K562 (cell line): ENCODE data around the gene EIF2S3.

ENCODE experiments used
- CEBPG ChIP-seq, 3 experiments: fragments of 200-800 bp in 1 of 3; sonication (Bioruptor generic) in 1 of 3; sonication (generic) in 1 of 3; formaldehyde crosslinking in 1 of 3; IDR thresholded peaks in 2 of 3; conservative IDR thresholded peaks in 1 of 3; 2 replicates each; pipeline versions ENCODE4 v1.6.1 to v1.8.0; 2016 to 2022; ENCODE audit warnings: missing compliant biosample characterization in 2 of 3, missing genetic modification characterization in 2 of 3, mild to moderate bottlenecking in 1 of 3, missing genetic modification reagents in 1 of 3
- CHD1 ChIP-seq: fragments of 200-600 bp; sonication (generic); IDR thresholded peaks from one replicate; pipeline ENCODE4 v1.6.1; 2012; ENCODE audit warnings: mild to moderate bottlenecking, moderate library complexity, low read length, inconsistent platforms
- EHMT2 ChIP-seq: fragments of 450-650 bp; IDR thresholded peaks from 2 replicates; pipeline ENCODE4 v1.6.1; 2018; ENCODE audit warnings: antibody characterized with exemption
- EZH2 ChIP-seq: IDR thresholded peaks from 2 replicates; pipeline ENCODE4 v1.6.1; 2012; ENCODE audit warnings: low read depth, mild to moderate bottlenecking, inconsistent platforms, low read length, borderline replicate concordance
- MYBL2 ChIP-seq, 2 experiments: fragments of 450-650 bp in 1 of 2; sonication (generic) in 1 of 2; formaldehyde crosslinking in 1 of 2; IDR thresholded peaks; 2 replicates each; pipeline versions ENCODE4 v1.6.1 to v1.8.1; 2017 to 2022; ENCODE audit warnings: borderline replicate concordance in 1 of 2, inconsistent platforms in 1 of 2, low read depth in 1 of 2, mild to moderate bottlenecking in 1 of 2, missing genetic modification reagents in 1 of 2, moderate library complexity in 1 of 2
- NFIC ChIP-seq: fragments of 450-650 bp; IDR thresholded peaks from 2 replicates; pipeline ENCODE4 v1.6.1; 2017; ENCODE audit warnings: mild to moderate bottlenecking, inconsistent platforms
- POLR2A ChIP-seq: fragments of 450-650 bp; conservative IDR thresholded peaks from 2 replicates; pipeline ENCODE4 v1.6.1; 2016
- SMC3 ChIP-seq: conservative IDR thresholded peaks from 2 replicates; pipeline ENCODE4 v1.6.1; 2011; ENCODE audit warnings: low read depth, low read length, improper control_type of control experiment; ENCODE audit not compliant: insufficient read depth
- TF ChIP-seq, protein P1 (sequence below): fragments of 250-450 bp; sonication (Bioruptor Pico); IDR thresholded peaks from 2 replicates; pipeline ENCODE4 v1.5.0; 2021; ENCODE audit warnings: mild to moderate bottlenecking, borderline replicate concordance

GRCh38 chrX:24080704-24081103 lies 25.9 kb downstream of the EIF2S3 start:
- TF ChIP-seq SMC3 (no peak), EZH2 (no peak), MYBL2 (IDR thresholded peaks at IDR 0.05; ENCODE audit: low read depth) (no peak), MYBL2 (CRISPR knock-in tag; IDR thresholded peaks at IDR 0.05; ENCODE audit: borderline replicate concordance) (no peak), CEBPG (CRISPR knock-in tag; IDR thresholded peaks at IDR 0.05) (no peak), CEBPG (tag; conservative IDR thresholded peaks at IDR 0.05 in 1 of 2, IDR thresholded peaks at IDR 0.05 in 1 of 2) (no peak), EHMT2 (no peak), POLR2A (no peak; the same call in 1 of the 2 replicates), NFIC (no peak), CHD1 (no peak)
- TF ChIP-seq, protein P1, sequence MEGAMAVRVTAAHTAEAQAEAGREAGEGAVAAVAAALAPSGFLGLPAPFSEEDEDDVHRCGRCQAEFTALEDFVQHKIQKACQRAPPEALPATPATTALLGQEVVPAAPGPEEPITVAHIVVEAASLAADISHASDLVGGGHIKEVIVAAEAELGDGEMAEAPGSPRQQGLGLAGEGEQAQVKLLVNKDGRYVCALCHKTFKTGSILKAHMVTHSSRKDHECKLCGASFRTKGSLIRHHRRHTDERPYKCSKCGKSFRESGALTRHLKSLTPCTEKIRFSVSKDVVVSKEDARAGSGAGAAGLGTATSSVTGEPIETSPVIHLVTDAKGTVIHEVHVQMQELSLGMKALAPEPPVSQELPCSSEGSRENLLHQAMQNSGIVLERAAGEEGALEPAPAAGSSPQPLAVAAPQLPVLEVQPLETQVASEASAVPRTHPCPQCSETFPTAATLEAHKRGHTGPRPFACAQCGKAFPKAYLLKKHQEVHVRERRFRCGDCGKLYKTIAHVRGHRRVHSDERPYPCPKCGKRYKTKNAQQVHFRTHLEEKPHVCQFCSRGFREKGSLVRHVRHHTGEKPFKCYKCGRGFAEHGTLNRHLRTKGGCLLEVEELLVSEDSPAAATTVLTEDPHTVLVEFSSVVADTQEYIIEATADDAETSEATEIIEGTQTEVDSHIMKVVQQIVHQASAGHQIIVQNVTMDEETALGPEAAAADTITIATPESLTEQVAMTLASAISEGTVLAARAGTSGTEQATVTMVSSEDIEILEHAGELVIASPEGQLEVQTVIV (CRISPR knock-in tag): no peak
